Mammary epithelial cell (primary cell): ENCODE measurements around the gene PFDN1.

Experiments
- CTCF ChIP-seq, 2 donors: IDR thresholded peaks in 1 of 2; conservative IDR thresholded peaks in 1 of 2; 2 replicates each; pipeline ENCODE4 v1.5.1; 2011 to 2012; ENCODE audit warnings: inconsistent platforms in 2 of 2, low read length in 2 of 2, mild to moderate bottlenecking in 2 of 2, control low read depth in 1 of 2, low read depth in 1 of 2; ENCODE audit not compliant: insufficient read depth in 1 of 2; ENCODE audit errors: extremely low read depth in 1 of 2
- EZH2 ChIP-seq: IDR thresholded peaks from 2 replicates; pipeline ENCODE4 v1.6.1; 2012; ENCODE audit warnings: low read length, inconsistent platforms, borderline replicate concordance

- TF ChIP-seq CTCF (conservative IDR thresholded peaks at IDR 0.05 in 1 of 2, IDR thresholded peaks at IDR 0.05 in 1 of 2; ENCODE audit: extremely low read depth in 1 of 2, insufficient read depth in 1 of 2, low read depth in 1 of 2, low read length in 2 of 2) (no peak), EZH2 (no peak)
Measured at GRCh38 chr5:140294753-140295152, 8.1 kb downstream of the PFDN1 start.
